ENCODE data around the gene CFAP206. TPM values are rescaled to one million over a fixed set of nuclear protein-coding genes. Genes with fewer than 3 reads are reported as not detected.

CFAP206 gene
- total and polyA plus RNA-seq, 2 donors (not counting 1 experiment from before 2014, with no cell fraction given): not detected

DNA sequence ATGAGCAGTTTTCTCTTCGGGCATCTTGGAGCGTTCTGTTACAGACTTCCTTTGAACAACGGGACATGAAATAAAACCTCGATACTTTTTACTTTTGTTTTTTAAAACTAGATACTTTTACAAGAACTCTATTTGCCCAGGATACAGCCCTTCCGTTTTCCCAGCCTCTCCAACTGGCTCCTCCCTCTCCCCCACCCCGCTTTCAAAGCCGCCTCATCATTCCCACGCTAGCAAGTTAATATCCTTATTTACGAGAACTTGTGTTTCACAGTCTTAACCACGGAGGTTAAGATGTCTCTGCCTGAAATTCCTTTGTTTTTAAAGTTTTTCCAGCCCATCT, 241 bp upstream of the CFAP206 start:
- peak overlapping the region; percentile 84 for H3K4me2 ChIP-seq (replicated peaks; ENCODE audit: low read depth, low read length, poor library complexity, severe bottlenecking)
- Mint-ChIP-seq H3K9me3 (ENCODE audit: insufficient read depth) (no peaks in the 10 kb centered on the region), H3K4me3 (peak overlapping the region; percentile 91), H3K27ac (peak overlapping the region; percentile 86), H3K27me3 (peaks cover 8% of the 10 kb centered on the region), H3K4me1 (peaks cover 9% of the 10 kb centered on the region)
- H4K20me1 ChIP-seq (ENCODE audit: control insufficient read depth, insufficient read depth, low read length, poor library complexity, severe bottlenecking): no peaks in the 10 kb centered on the region
- peak overlapping the region; percentile 98 for H2AFZ ChIP-seq (ENCODE audit: insufficient read depth, low read depth, low read length, poor library complexity, severe bottlenecking)
- ChIA-PET POLR2A (no interaction called here), CTCF (interaction anchor here (1.6 kb wide), 1 partner anchor 14 kb away, joined by 5 read pairs; no protein-coding TSS in a partner anchor)
- peaks cover 0 to 7% (median 0%) of the 10 kb centered on the region in 4 experiments for H3K27me3 ChIP-seq (replicated peaks in 1 of 4; ENCODE audit: control extremely low read depth in 1 of 4, control insufficient read depth in 3 of 4, insufficient read depth in 4 of 4, low read length in 3 of 4)
- peaks cover 4 to 10% of the 10 kb centered on the region in 2 donors for H3K4me1 ChIP-seq (ENCODE audit: control insufficient read depth in 2 of 2, insufficient read depth in 2 of 2, low read length in 2 of 2)
- ATAC-seq (ENCODE audit: low read depth) (peak; percentile 3), DNase-seq (no peak)
- TF ChIP-seq EZH2 (IDR thresholded peaks at IDR 0.05; ENCODE audit: borderline replicate concordance, insufficient read depth, low read depth, low read length, poor library complexity, severe bottlenecking): no peak
- TF ChIP-seq CTCF (IDR thresholded peaks at IDR 0.05): no peak
- H3K9ac ChIP-seq (ENCODE audit: low read length): peak overlapping the region; percentile 93
- H3K36me3 ChIP-seq (replicated peaks in 1 of 2; ENCODE audit: control extremely low read depth in 1 of 2, control insufficient read depth in 1 of 2, extremely low read depth in 1 of 2, insufficient read depth in 2 of 2, low read length in 1 of 2): no peaks in the 10 kb centered on the region
- WGBS (ENCODE audit: insufficient coverage): 2% methylated on average over 10 of the region's 10 CpGs
- H3K4me3 ChIP-seq (ENCODE audit: control extremely low read depth in 1 of 5, extremely low read depth in 1 of 5, insufficient read depth in 1 of 5, low read depth in 2 of 5, low read length in 4 of 5): peak overlapping the region; percentile 64 to 98 (median 94)
- peak overlapping the region in 1 of 2 donors; percentile 81 for H3K27ac ChIP-seq (ENCODE audit: low read length in 2 of 2)
- intact Hi-C loops (cut with micrococcal nuclease): loop anchor here (2.0 to 5.0 kb wide), 4 partner anchors 15 to 295 kb away; partner anchors contain the start of genes AKIRIN2 and RARS2
- H3K79me2 ChIP-seq (ENCODE audit: control insufficient read depth, insufficient read depth, low read length): no peaks in the 10 kb centered on the region
- H3K9me3 ChIP-seq (ENCODE audit: control extremely low read depth in 1 of 3, control insufficient read depth in 2 of 3, insufficient read depth in 1 of 3, low read length in 2 of 3): no peaks in the 10 kb centered on the region

DNA sequence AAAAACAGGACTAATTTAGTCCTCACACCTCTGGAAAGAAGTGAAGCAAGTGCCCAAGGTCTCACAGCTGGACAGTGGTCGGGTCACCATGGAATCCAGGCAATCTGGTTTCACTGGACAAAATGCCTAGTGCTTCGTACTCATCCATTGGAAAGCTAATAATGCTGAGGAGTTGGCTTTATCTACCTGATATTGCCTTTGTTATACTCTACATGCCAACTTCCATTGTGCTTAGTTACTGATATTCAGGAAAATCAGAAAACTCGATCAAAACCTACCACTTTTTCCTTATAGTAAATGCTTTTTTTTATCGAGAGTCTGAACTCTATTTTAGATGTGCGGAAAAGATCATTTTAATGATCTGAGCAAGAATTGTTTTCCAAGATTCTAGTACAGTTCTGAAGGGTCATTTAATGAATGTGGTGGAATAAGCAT, 966 bp downstream of the CFAP206 start:
- Histone ChIP-seq H3K4me2 (replicated peaks; ENCODE audit: low read depth, low read length, poor library complexity, severe bottlenecking) (peak overlapping the region; percentile 84), H3K27ac (ENCODE audit: low read length in 2 of 2) (peak overlapping the region in 1 of 2 donors; percentile 69), H3K27me3 (replicated peaks in 1 of 4; ENCODE audit: control extremely low read depth in 1 of 4, control insufficient read depth in 3 of 4, insufficient read depth in 4 of 4, low read length in 3 of 4) (peaks cover 0 to 7% (median 0%) of the 10 kb centered on the region in 4 experiments), H3K4me1 (ENCODE audit: control insufficient read depth in 2 of 2, insufficient read depth in 2 of 2, low read length in 2 of 2) (peaks cover 4 to 10% of the 10 kb centered on the region in 2 donors), H2AFZ (ENCODE audit: insufficient read depth, low read depth, low read length, poor library complexity, severe bottlenecking) (peak overlapping the region; percentile 98), H3K36me3 (replicated peaks in 1 of 2; ENCODE audit: control extremely low read depth in 1 of 2, control insufficient read depth in 1 of 2, extremely low read depth in 1 of 2, insufficient read depth in 2 of 2, low read length in 1 of 2) (no peaks in the 10 kb centered on the region), H4K20me1 (ENCODE audit: control insufficient read depth, insufficient read depth, low read length, poor library complexity, severe bottlenecking) (no peaks in the 10 kb centered on the region), H3K9ac (ENCODE audit: low read length) (peak overlapping the region; percentile 93), H3K4me3 (ENCODE audit: control extremely low read depth in 1 of 5, extremely low read depth in 1 of 5, insufficient read depth in 1 of 5, low read depth in 2 of 5, low read length in 4 of 5) (peak overlapping the region; percentile 83 to 98 (median 94)), H3K79me2 (ENCODE audit: control insufficient read depth, insufficient read depth, low read length) (no peaks in the 10 kb centered on the region), H3K9me3 (ENCODE audit: control extremely low read depth in 1 of 3, control insufficient read depth in 2 of 3, insufficient read depth in 1 of 3, low read length in 2 of 3) (no peaks in the 10 kb centered on the region)
- TF ChIP-seq CTCF (IDR thresholded peaks at IDR 0.05) (no peak), EZH2 (IDR thresholded peaks at IDR 0.05; ENCODE audit: borderline replicate concordance, insufficient read depth, low read depth, low read length, poor library complexity, severe bottlenecking) (no peak)
- POLR2A ChIA-PET: interaction anchor here (0.7 to 1.0 kb wide), 4 partner anchors 87 to 348 kb away, joined by 3 to 4 read pairs (median 3); no protein-coding TSS in a partner anchor
- peaks cover 8% of the 10 kb centered on the region for H3K27me3 Mint-ChIP-seq
- peak; percentile 2 for ATAC-seq (ENCODE audit: low read depth)
- DNase-seq: no peak
- H3K9me3 Mint-ChIP-seq (ENCODE audit: insufficient read depth): no peaks in the 10 kb centered on the region
- peak overlapping the region; percentile 86 for H3K27ac Mint-ChIP-seq
- peaks cover 9% of the 10 kb centered on the region for H3K4me1 Mint-ChIP-seq
- WGBS (ENCODE audit: insufficient coverage): no CpG with 5 or more reads among the region's 5 CpGs
- intact Hi-C loops (cut with micrococcal nuclease): loop anchor here (1.0 to 5.0 kb wide), 6 partner anchors 64 to 294 kb away; partner anchors contain the start of genes AKIRIN2, RARS2, SLC35A1 and SMIM8
- H3K4me3 Mint-ChIP-seq: peak overlapping the region; percentile 91
- CTCF ChIA-PET: interaction anchor here (0.8 to 1.6 kb wide), 5 partner anchors 15 to 1461 kb away, joined by 3 to 6 read pairs (median 5); no protein-coding TSS in a partner anchor
